ENCODE data around the gene ATP8B2. TPM values are rescaled to one million over a fixed set of nuclear protein-coding genes. Genes with fewer than 3 reads are reported as not detected.

Gene ATP8B2
- total RNA-seq, 3 donors from 2014 or later, result 3.8 to 36.1 (median 16.1) TPM

GRCh38 chr1:154398678-154399077 lies 73.4 kb downstream of the ATP8B2 start:
- TF ChIP-seq, protein P1, sequence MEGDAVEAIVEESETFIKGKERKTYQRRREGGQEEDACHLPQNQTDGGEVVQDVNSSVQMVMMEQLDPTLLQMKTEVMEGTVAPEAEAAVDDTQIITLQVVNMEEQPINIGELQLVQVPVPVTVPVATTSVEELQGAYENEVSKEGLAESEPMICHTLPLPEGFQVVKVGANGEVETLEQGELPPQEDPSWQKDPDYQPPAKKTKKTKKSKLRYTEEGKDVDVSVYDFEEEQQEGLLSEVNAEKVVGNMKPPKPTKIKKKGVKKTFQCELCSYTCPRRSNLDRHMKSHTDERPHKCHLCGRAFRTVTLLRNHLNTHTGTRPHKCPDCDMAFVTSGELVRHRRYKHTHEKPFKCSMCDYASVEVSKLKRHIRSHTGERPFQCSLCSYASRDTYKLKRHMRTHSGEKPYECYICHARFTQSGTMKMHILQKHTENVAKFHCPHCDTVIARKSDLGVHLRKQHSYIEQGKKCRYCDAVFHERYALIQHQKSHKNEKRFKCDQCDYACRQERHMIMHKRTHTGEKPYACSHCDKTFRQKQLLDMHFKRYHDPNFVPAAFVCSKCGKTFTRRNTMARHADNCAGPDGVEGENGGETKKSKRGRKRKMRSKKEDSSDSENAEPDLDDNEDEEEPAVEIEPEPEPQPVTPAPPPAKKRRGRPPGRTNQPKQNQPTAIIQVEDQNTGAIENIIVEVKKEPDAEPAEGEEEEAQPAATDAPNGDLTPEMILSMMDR (IDR thresholded peaks at IDR 0.05), result no peak
- H3K9me3 ChIP-seq, result no peaks in the 10 kb centered on the region
- no peaks in the 10 kb centered on the region for H3K36me3 ChIP-seq (ENCODE audit: low read depth)
- intact Hi-C loops (cut with DNase I, micrococcal nuclease), result no loop called here
- no peak for ATAC-seq
- DNase-seq, result no peak
- H3K4me1 ChIP-seq (ENCODE audit: low read depth), result no peaks in the 10 kb centered on the region
- no peak overlapping the region for H3K4me3 ChIP-seq

- intact Hi-C loops (cut with DNase I, micrococcal nuclease), result loop anchor here in 1 of 2 donors (10.0 kb wide), 1 partner anchor 64 kb away; no protein-coding TSS in a partner anchor
- no peak overlapping the region for H3K4me3 ChIP-seq
- no peaks in the 10 kb centered on the region for H3K36me3 ChIP-seq (ENCODE audit: low read depth)
- ATAC-seq (no peak), DNase-seq (no peak)
- H3K4me1 ChIP-seq (ENCODE audit: low read depth), result peaks cover 9% of the 10 kb centered on the region
- no peaks in the 10 kb centered on the region for H3K9me3 ChIP-seq
- TF ChIP-seq, protein P1 (IDR thresholded peaks at IDR 0.05), result no peak
Measured at GRCh38 chr1:154400381-154400801, 75.1 kb downstream of the ATP8B2 start.

Other genes with a start within 250 kb of the ATP8B2 start
- gene NUP210L, start 170.5 kb upstream of the ATP8B2 start, total RNA-seq, result under 1 TPM in 1 of 3 donors, not detected in 2; 0.06 TPM
- gene TPM3, start 133.4 kb upstream of the ATP8B2 start, total RNA-seq, result 100 to 1,000 TPM; 260 to 585 (median 412) TPM
- gene CFAP141, start 119.2 kb upstream of the ATP8B2 start, total RNA-seq, result not detected
- 100 to 1,000 TPM in 1 of 3 donors, 10 to 100 TPM in 2; 92.7 to 119 (median 99.3) TPM for gene UBAP2L, start 104.6 kb upstream of the ATP8B2 start, total RNA-seq
- gene HAX1, start 52.9 kb upstream of the ATP8B2 start, total RNA-seq, result 10 to 100 TPM; 60.8 to 66.3 (median 64.5) TPM
- not detected for gene AQP10, start 4.4 kb upstream of the ATP8B2 start, total RNA-seq
- gene IL6R, start 79.8 kb downstream of the ATP8B2 start, total RNA-seq, result 10 to 100 TPM; 31.8 to 43.9 (median 42.5) TPM
- gene TDRD10, start 176.7 kb downstream of the ATP8B2 start, total RNA-seq, result 1 to 10 TPM in 1 of 3 donors, under 1 TPM in 2; 0.65 to 2.0 (median 0.72) TPM
- gene SHE, start 176.9 kb downstream of the ATP8B2 start, total RNA-seq, result 1 to 10 TPM; 3.6 to 7.7 (median 6.0) TPM
- 10 to 100 TPM; 52.8 to 81.7 (median 81.0) TPM for gene UBE2Q1, start 233.1 kb downstream of the ATP8B2 start, total RNA-seq
- gene CHRNB2, start 242.3 kb downstream of the ATP8B2 start, total RNA-seq, result under 1 TPM; 0.17 to 0.92 (median 0.24) TPM